Endothelial cell (in vitro differentiated cells): Measurements from ENCODE around the gene RAB28. TPM values are rescaled to one million over a fixed set of nuclear protein-coding genes. Genes with fewer than 3 reads are reported as not detected.

ENCODE experiments used
- DNase-seq: peaks from one replicate; pipeline ENCODE4 v3.0.0; 2021; ENCODE audit warnings: low spot score
- H3K27ac Mint-ChIP-seq: one replicate; pipeline ENCODE4 v1.8.0; 2021; ENCODE audit warnings: mixed read lengths, inconsistent platforms; ENCODE audit not compliant: unreplicated experiment
- H3K27me3 Mint-ChIP-seq: one replicate; pipeline ENCODE4 v1.8.0; 2021; ENCODE audit warnings: mild to moderate bottlenecking, moderate library complexity, mixed read lengths, inconsistent platforms; ENCODE audit not compliant: unreplicated experiment
- H3K36me3 Mint-ChIP-seq: one replicate; pipeline ENCODE4 v1.8.0; 2021; ENCODE audit warnings: mild to moderate bottlenecking, low read depth, mixed read lengths, inconsistent platforms; ENCODE audit not compliant: unreplicated experiment
- H3K4me1 Mint-ChIP-seq: one replicate; pipeline ENCODE4 v1.8.0; 2021; ENCODE audit warnings: mild to moderate bottlenecking, mixed read lengths, inconsistent platforms; ENCODE audit not compliant: unreplicated experiment
- H3K4me3 Mint-ChIP-seq: one replicate; pipeline ENCODE4 v1.8.0; 2021; ENCODE audit warnings: mild to moderate bottlenecking, mixed read lengths, inconsistent platforms; ENCODE audit not compliant: unreplicated experiment
- H3K9me3 Mint-ChIP-seq: one replicate; pipeline ENCODE4 v1.8.0; 2021; ENCODE audit warnings: mixed read lengths, inconsistent platforms; ENCODE audit not compliant: unreplicated experiment
- CTCF ChIP-seq: fragments of 200-600 bp; sonication (generic); IDR thresholded peaks from one replicate; pipeline ENCODE4 v1.5.0; 2021; ENCODE audit warnings: antibody characterized with exemption; ENCODE audit not compliant: unreplicated experiment
- total RNA-seq: library from RNA; stranded (reverse); fragmentation: NEBNext Ultra II Directional; extraction: Animal tissue kit (Norgen Biotek cat#: 25700); gene quantifications from one replicate; pipeline ENCODE4 v1.2.1, GENCODE V29; 2021; ENCODE audit not compliant: unreplicated experiment

Gene RAB28
- total RNA-seq, 1 donor from 2014 or later, result 17.5 TPM

- no peak for TF ChIP-seq CTCF
- Mint-ChIP-seq H3K27ac (no peak overlapping the region), H3K36me3 (no peaks in the 10 kb centered on the region), H3K4me3 (no peak overlapping the region), H3K9me3 (no peaks in the 10 kb centered on the region), H3K27me3 (no peaks in the 10 kb centered on the region), H3K4me1 (peaks cover 26% of the 10 kb centered on the region)
- DNase-seq, result no peak
Observed at GRCh38 chr4:13528821-13529127, 44.6 kb upstream of the RAB28 start.

GRCh38 chr4:13527981-13528820, 44.1 kb upstream of the RAB28 start:
- Mint-ChIP-seq H3K9me3 (no peaks in the 10 kb centered on the region), H3K36me3 (no peaks in the 10 kb centered on the region), H3K27ac (no peak overlapping the region), H3K4me3 (no peak overlapping the region), H3K4me1 (peaks cover 26% of the 10 kb centered on the region), H3K27me3 (no peaks in the 10 kb centered on the region)
- no peak for DNase-seq
- no peak for TF ChIP-seq CTCF

GRCh38 chr4:13527192-13527980, 43.2 kb upstream of the RAB28 start:
- Mint-ChIP-seq H3K27me3 (no peaks in the 10 kb centered on the region), H3K4me3 (no peak overlapping the region), H3K9me3 (no peaks in the 10 kb centered on the region), H3K27ac (no peak overlapping the region), H3K36me3 (peaks cover 3% of the 10 kb centered on the region), H3K4me1 (peaks cover 23% of the 10 kb centered on the region)
- TF ChIP-seq CTCF, result no peak
- no peak for DNase-seq

GRCh38 chr4:13526658-13527057, 42.5 kb upstream of the RAB28 start:
- Mint-ChIP-seq H3K4me3 (no peak overlapping the region), H3K27ac (no peak overlapping the region), H3K4me1 (peaks cover 19% of the 10 kb centered on the region), H3K9me3 (no peaks in the 10 kb centered on the region), H3K27me3 (no peaks in the 10 kb centered on the region), H3K36me3 (peaks cover 3% of the 10 kb centered on the region)
- no peak for DNase-seq
- no peak for TF ChIP-seq CTCF
